Activated T-cell treated with anti-CD3 and anti-CD28 coated beads for 1 hour (primary cell): ENCODE measurements around the gene CFAP73.
"Not testable (repeated sequence)": the region's sequence is repeated elsewhere in the genome, so short reads cannot be mapped to it uniquely, and the experiment has no call there.

Experiments used
- DNase-seq: peaks from one replicate; pipeline ENCODE4 v3.0.0-alpha.2; 2020; ENCODE audit warnings: low read depth

CFAP73 gene

DNA sequence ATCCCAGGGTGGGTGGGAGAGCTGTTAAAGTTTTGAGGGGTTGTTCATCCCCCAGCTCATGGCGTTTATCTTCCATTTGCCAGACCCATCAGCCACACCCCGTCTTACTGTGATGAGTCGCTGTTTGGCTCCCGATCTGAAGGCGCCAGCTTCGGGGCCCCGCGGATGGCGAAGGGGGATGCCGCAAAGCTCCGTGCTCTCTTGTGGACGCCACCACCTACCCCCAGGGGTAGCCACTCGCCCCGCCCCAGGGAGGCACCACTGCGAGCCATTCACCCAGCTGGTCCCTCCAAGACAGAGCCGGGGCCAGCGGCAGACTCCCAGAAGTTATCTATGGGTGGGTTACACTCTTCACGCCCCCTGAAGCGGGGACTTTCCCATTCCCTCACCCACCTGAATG, 41.7 kb downstream of the CFAP73 start:
- no peak for DNase-seq

DNA sequence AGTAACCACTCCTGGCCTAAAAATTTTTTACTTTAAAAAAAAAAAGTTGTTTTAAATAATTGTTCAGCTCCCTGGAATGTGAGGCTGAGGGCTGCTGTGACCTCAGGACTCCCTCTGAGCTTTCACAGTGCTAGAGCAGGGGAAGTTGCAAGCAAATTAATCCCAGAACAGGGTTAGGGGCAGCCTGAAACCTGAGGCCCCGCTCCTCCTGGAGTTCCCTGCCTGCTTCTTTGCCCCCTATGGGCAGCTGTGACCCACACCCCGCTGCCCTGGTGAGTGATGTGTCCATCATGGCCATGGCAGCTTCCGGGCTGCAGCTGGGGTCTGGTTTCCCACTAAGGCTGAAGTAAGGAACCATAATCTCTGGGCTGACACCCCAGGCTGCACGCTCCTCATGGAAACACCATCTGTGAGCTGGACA, 45.5 kb downstream of the CFAP73 start:
- DNase-seq = no peak

- no peak for DNase-seq
Observed at GRCh38 chr12:113195598-113195997, 46.1 kb downstream of the CFAP73 start.

GRCh38 chr12:113196582-113196981, 47.1 kb downstream of the CFAP73 start:
- no peak for DNase-seq

- DNase-seq = peak; percentile 27
Observed at GRCh38 chr12:113196990-113197389, 47.5 kb downstream of the CFAP73 start.

DNA sequence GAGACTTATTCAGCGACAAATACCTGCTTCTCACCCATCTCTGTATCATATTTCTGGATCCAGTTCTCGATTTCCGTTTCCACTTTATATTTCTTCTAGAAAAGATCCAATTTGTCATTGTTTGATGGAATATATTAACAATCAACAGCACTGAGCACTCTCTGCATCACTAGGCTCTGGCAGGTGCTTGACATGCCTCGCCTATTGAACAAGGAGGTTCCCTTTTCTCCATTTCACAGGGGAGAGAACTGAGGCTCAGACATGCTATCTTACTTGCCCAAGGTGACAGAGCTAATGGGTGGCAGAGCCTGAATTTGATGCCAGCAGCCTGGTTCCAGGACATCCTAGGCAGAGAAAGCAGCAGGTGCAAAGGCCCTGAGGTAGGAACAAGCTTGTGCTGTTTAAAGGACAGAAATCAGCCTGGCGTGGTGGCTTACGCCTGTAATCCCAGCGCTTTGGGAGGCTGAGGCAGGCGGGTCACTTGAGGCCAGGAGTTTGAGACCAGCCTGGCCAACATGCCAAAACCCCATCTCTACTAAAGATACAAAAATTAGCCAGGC, 48.1 kb downstream of the CFAP73 start:
- no peak for DNase-seq

DNA sequence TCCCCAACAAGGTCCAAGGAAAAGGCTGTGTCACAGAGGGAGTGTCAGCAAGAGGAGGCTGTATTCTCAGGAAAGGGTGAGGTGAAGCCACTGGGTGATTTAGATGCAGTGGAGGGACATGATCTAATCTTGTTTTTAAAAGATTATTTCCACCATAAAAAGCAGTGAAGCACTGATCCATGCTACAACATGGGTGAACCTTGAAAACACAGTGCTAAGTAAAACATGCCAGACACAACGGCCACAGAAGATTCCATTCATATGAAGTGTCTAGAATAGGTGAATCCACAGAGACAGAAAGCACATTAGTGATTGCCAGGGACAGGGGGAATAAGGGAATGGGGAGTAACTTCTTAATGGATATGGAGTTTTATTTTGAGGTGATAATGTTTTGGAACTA, 48.8 kb downstream of the CFAP73 start:
- DNase-seq = no peak

DNA sequence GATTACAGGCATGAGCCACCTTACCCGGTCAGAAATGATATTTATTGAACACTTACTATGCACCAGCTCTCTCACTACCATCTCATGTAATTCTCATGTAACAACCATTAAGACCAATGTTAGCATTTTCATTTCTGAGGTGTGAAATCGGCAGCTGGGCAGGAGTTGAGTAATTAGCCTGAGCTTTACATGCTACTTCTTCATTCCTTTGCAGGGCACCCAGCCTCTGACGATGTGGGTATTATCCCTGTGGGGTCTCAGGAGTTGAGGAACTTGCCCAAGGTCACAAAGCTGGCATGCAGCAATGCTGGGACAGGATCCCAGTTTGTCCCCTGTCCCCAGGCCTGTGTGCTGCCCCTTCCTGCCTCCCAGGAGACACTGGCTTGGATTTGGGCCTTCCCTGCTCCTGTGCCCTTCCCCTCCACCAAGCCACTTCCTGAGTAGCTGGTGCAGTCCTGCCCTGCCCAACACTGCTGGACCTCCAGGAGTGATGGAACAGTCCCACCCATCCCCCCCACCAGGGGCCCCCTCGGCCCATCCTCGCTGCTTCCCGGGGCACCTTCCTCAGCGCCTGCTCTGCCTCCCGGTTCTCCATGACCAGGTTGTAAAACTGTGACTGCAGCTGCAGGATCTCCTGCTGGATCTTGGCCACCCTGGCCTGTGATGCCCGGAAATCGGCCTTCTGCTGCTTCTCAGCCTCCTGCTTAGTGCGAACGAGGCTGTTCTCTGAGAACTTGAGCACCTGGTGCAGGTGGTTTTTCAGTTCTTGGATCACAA, 50.7 kb downstream of the CFAP73 start:
- DNase-seq = no peak

GRCh38 chr12:113201187-113202177, 52.0 kb downstream of the CFAP73 start:
- no peak for DNase-seq

- no peak for DNase-seq
Observed at GRCh38 chr12:113202300-113203075, 53.0 kb downstream of the CFAP73 start.

DNA sequence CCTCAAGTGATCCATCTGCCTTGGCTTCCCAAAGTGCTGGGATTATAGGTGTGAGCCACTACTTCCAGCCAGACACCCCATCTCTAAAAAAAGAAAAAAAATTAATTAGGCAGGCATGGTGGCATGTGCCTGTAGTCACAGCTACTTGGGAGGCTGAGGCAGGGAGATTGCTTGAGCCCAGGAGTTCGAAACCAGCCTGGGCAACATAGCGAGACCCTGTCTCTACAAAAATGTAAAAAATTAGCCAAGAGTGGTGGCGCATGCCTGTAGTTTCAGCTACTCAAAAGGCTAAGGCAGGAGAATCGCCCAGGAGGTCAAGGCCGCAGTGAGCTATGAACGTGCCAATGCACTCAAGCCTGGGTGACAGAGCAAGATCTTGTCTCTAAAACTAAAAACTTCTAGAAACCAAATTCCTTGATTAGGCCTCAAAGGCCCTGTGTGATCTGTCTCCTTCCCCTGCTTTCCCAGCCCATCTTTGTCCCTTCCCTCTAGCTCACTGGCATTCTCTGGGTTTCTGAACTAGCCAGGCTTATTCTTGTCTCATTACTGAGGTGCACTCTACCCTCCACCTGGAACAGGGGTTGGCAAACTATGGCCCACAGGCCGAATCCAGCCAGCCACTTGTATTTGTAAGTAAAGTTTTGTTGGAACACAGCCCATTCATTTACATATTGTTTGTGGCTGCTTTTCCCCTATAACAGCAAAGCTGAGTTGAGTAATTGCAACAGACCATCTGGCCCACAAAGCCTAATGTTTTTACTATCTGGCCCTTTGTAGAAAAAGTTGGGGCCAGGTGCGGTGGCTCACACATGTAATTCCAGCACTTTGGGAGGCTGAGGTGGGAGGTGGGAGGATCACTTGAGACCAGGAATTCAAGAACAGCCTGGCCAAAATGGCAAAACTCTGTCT, 54.6 kb downstream of the CFAP73 start:
- DNase-seq = no peak

DNA sequence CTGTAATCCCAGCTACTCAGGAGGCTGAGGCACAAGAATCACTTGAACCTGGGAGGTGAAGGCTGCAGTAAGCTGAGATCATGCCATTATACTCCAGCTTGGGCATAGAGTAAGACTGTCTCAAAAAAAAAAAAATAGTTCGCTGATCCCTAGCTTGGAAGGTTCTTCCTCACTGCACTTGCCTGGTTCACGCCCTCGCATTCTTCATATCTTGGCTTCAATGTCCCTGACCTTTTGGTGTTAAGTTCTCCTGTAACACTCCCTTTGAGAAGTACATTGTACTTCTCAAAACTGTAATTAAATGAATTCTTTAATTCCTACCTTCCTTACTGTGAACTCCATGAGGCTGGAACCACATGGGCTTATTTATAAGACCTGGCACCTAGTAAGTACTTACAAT, 55.3 kb downstream of the CFAP73 start:
- no peak for DNase-seq

DNA sequence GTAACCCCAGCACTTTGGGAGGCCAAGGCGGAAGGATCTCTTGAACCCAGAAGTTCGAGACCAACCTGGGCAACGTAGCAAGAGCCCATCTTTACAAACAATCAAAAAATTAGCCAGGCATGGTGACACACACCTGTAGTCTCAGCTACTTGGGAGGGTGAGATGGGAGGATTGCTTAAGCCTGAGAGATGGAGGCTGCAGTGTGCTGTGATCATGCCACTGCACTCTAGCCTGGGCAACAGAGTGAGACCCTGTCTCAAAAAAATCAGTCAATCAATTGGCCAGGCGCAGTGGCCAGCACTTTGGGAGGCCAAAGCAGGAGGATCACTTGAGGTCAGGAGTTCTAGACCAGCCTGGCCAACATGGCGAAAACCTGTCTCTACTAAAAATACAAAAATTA, 57.3 kb downstream of the CFAP73 start:
- DNase-seq = not testable (repeated sequence)

DNA sequence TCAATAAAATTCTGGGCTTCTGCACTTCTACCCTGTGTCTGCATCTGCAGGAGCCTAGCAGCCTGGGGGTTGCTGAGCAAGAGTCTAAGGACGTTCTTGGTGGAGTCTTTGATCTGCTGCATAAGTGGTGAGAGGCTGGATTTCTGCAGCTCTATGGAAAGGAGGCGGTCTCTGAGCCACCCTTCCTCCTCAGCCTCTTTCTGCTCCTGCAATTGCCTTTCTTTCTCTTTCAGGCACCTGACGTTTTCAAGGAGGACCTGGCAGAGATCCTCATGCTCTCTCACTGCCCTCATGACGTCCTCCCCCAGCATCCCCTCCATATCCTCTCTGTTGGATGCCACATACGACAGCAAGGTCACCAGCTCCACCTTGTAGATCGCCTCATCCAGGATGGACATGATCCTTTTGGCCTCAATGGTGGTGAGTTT, 58.1 kb downstream of the CFAP73 start:
- DNase-seq = no peak

DNA sequence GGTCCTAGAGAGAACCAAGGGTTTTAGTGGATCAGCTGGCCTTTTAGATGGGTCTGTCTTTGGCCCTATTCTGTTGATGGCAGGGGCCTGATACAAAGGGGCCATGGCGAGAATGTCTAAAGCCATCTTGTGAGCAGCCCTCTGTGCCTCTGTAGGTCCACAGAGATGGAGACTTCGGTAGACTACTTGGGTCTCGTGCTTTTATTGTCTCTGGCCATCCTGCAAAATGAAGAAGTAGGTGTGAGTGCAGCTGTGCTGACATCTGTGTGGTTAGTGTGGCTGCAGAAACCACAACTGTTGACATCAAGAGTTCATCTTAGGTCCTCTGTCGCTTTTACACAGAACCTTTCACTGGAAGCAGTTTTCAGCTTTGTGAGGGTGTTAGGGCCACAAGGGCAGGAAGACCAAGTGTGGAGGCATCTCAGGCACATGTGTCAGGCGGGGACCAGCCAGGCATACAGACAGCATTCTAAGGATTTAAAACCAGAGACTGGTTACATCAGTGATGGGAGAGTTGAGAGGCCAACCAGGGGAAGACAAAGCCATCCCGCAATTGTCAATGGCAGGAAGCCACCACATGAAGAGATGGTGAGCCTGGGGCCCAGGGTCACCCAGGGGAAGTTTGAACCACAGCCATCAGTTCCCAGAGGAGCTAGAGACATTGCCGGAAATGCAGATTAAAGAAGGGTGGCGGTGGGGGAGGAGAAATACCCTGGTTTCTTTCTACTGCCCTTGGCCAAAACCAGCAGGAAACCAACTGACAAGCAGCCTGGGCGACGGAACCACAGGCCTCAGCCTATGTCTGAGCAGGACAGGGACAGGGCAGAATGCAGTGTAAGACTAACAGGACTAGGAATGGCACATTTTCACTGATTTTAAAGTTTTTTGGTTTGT, 58.8 kb downstream of the CFAP73 start:
- DNase-seq = peak; percentile 11
